Calu3 (cell line): ENCODE measurements around the gene OTOGL. TPM values are rescaled to one million over a fixed set of nuclear protein-coding genes. Genes with fewer than 3 reads are reported as not detected.

Experiments
- BruUV-seq: library from RNA; stranded (reverse); fragments of 400-500 nt; replicated peaks from 2 replicates; lab custom pipeline; 2021; lab: Mats Ljungman, UMichigan
- CTCF ChIA-PET: fragments of 300-600 bp; sonication (Branson Sonifier 250); formaldehyde crosslinking; loops from one replicate; lab custom pipeline; 2022; ENCODE audit warnings: antibody characterized with exemption; lab: Charles Lee
- DNase-seq: peaks from one replicate; pipeline ENCODE4 v3.0.0; 2022
- H3K27ac Mint-ChIP-seq: one replicate; pipeline ENCODE4 v1.8.0; 2022; ENCODE audit warnings: mixed read lengths; ENCODE audit not compliant: unreplicated experiment
- H3K27me3 Mint-ChIP-seq: one replicate; pipeline ENCODE4 v1.8.0; 2022; ENCODE audit warnings: mixed read lengths; ENCODE audit not compliant: unreplicated experiment
- H3K36me3 Mint-ChIP-seq: one replicate; pipeline ENCODE4 v1.8.0; 2022; ENCODE audit warnings: mild to moderate bottlenecking, moderate library complexity, mixed read lengths; ENCODE audit not compliant: insufficient read depth, unreplicated experiment
- H3K4me1 Mint-ChIP-seq: one replicate; pipeline ENCODE4 v1.8.0; 2022; ENCODE audit warnings: mild to moderate bottlenecking, low read depth, mixed read lengths; ENCODE audit not compliant: unreplicated experiment
- H3K4me3 Mint-ChIP-seq: one replicate; pipeline ENCODE4 v1.8.0; 2022; ENCODE audit warnings: mild to moderate bottlenecking, low read depth, moderate library complexity, mixed read lengths; ENCODE audit not compliant: unreplicated experiment
- H3K9me3 Mint-ChIP-seq: one replicate; pipeline ENCODE4 v1.8.0; 2022; ENCODE audit warnings: low read depth, mixed read lengths; ENCODE audit not compliant: unreplicated experiment
- intact Hi-C: fragments of 100-400 bp; cut with micrococcal nuclease; formaldehyde crosslinking; loops from one replicate; pipeline ENCODE4 v1.10.0; 2022; ENCODE audit not compliant: unreplicated experiment
- total RNA-seq: library from RNA; stranded (reverse); gene quantifications from 2 replicates; pipeline ENCODE4 v1.2.3, GENCODE V29; 2022
- TF ChIP-seq, protein P1 (sequence below): fragments of 200-600 bp; IDR thresholded peaks from one replicate; pipeline ENCODE4 v1.8.0; 2022; ENCODE audit warnings: antibody characterized with exemption; ENCODE audit not compliant: unreplicated experiment

OTOGL gene
- total RNA-seq, 1 experiment from 2014 or later: 0.09 TPM

DNA sequence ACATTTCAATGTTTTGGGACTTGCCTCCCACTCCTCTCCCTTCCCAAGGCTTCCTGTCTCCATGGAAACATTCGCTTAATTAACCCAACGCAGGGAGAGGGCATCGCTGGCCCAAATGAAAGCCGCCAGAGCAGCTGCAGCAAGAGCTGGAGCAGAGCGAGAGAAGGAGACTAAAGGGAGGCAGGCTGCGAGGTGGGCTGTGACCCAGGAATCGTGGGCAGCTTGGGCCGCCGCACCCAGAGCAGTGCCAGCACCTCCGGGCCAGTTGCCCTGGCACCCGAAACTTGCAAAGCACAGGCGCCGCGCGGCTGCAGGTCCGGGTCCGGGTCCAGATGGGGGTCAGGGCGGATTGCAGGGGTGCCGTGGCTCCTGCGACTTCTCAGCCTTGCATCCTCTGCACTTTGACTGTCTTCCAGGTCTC, 301.2 kb downstream of the OTOGL start:
- CTCF ChIA-PET: no interaction called here
- BruUV-seq: no TSS peak
- intact Hi-C loops: loop anchor here (10.0 kb wide), 2 partner anchors 206 to 996 kb away; no protein-coding TSS in a partner anchor

GRCh38 chr12:80401191-80401590, 301.9 kb downstream of the OTOGL start:
- no TSS peak for BruUV-seq
- peaks cover 3% of the 10 kb centered on the region for H3K9me3 Mint-ChIP-seq
- H3K27ac Mint-ChIP-seq: no peak overlapping the region
- intact Hi-C loops: loop anchor here (10.0 kb wide), 2 partner anchors 206 to 996 kb away; no protein-coding TSS in a partner anchor
- TF ChIP-seq, protein P1, sequence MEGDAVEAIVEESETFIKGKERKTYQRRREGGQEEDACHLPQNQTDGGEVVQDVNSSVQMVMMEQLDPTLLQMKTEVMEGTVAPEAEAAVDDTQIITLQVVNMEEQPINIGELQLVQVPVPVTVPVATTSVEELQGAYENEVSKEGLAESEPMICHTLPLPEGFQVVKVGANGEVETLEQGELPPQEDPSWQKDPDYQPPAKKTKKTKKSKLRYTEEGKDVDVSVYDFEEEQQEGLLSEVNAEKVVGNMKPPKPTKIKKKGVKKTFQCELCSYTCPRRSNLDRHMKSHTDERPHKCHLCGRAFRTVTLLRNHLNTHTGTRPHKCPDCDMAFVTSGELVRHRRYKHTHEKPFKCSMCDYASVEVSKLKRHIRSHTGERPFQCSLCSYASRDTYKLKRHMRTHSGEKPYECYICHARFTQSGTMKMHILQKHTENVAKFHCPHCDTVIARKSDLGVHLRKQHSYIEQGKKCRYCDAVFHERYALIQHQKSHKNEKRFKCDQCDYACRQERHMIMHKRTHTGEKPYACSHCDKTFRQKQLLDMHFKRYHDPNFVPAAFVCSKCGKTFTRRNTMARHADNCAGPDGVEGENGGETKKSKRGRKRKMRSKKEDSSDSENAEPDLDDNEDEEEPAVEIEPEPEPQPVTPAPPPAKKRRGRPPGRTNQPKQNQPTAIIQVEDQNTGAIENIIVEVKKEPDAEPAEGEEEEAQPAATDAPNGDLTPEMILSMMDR: no peak
- no peaks in the 10 kb centered on the region for H3K27me3 Mint-ChIP-seq
- H3K36me3 Mint-ChIP-seq: no peaks in the 10 kb centered on the region
- DNase-seq: no peak
- CTCF ChIA-PET: interaction anchor here (0.6 kb wide), 1 partner anchor 510 kb away, joined by 8 read pairs; no protein-coding TSS in a partner anchor
- peak overlapping the region; percentile 35 for H3K4me3 Mint-ChIP-seq
- peaks cover 8% of the 10 kb centered on the region for H3K4me1 Mint-ChIP-seq

More for the DNA sequence above, 301.2 kb downstream of the OTOGL start:
- TF ChIP-seq, protein P1: no peak
- Mint-ChIP-seq H3K36me3 (no peaks in the 10 kb centered on the region), H3K4me3 (peak overlapping the region; percentile 35), H3K27me3 (no peaks in the 10 kb centered on the region), H3K9me3 (peaks cover 3% of the 10 kb centered on the region), H3K27ac (no peak overlapping the region), H3K4me1 (peaks cover 8% of the 10 kb centered on the region)
- no peak for DNase-seq

- peaks cover 8% of the 10 kb centered on the region for H3K4me1 Mint-ChIP-seq
- BruUV-seq: no TSS peak
- H3K4me3 Mint-ChIP-seq: no peak overlapping the region
- H3K9me3 Mint-ChIP-seq: peaks cover under 1% of the 10 kb centered on the region
- no peaks in the 10 kb centered on the region for H3K36me3 Mint-ChIP-seq
- no peak for DNase-seq
- CTCF ChIA-PET: no interaction called here
- intact Hi-C loops: loop anchor here (10.0 kb wide), 2 partner anchors 210 to 1000 kb away; no protein-coding TSS in a partner anchor
- no peaks in the 10 kb centered on the region for H3K27me3 Mint-ChIP-seq
- TF ChIP-seq, protein P1: no peak
- H3K27ac Mint-ChIP-seq: no peak overlapping the region
Measured at GRCh38 chr12:80404629-80405028, 305.3 kb downstream of the OTOGL start.

DNA sequence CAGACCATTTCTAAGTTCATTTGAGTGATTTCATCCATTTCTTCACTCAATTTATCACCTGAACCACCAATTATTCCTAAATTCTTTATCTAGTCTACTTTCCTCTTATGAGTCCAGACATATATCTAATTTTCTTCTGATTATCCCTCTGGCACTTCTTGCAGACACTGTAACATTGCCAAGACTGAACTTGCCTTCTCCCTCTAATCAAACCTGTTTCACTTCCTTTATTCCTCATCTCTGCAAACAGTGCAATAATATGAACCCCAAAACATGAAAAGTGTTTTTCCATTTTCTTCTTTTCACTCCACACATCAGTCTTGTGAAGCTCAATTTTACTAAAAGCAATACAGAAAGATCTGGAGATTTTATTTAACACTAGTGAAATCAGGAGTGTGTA, 306.9 kb downstream of the OTOGL start:
- intact Hi-C loops: loop anchor here (10.0 kb wide), 2 partner anchors 211 to 1001 kb away; no protein-coding TSS in a partner anchor
- Mint-ChIP-seq H3K36me3 (no peaks in the 10 kb centered on the region), H3K4me3 (no peak overlapping the region), H3K9me3 (no peaks in the 10 kb centered on the region), H3K27me3 (no peaks in the 10 kb centered on the region), H3K27ac (no peak overlapping the region), H3K4me1 (peaks cover 8% of the 10 kb centered on the region)
- TF ChIP-seq, protein P1: no peak
- no peak for DNase-seq
- no TSS peak for BruUV-seq
- CTCF ChIA-PET: no interaction called here
